Muscle layer of colon (tissue), 2 donors: ENCODE data around the gene CHAD.

Source experiments
- H3K27ac ChIP-seq: one replicate; pipeline ENCODE4 v1.7.0; 2013; ENCODE audit warnings: low read depth, mild to moderate bottlenecking, low read length, moderate library complexity
- H3K27me3 ChIP-seq, 2 donors: one replicate each; pipeline ENCODE4 v1.7.0; 2013; ENCODE audit warnings: low read length in 2 of 2, mild to moderate bottlenecking in 2 of 2; ENCODE audit not compliant: insufficient read depth in 2 of 2, control insufficient read depth in 1 of 2
- H3K36me3 ChIP-seq: one replicate; pipeline ENCODE4 v1.7.0; 2013; ENCODE audit warnings: mild to moderate bottlenecking, low read length; ENCODE audit not compliant: insufficient read depth
- H3K4me1 ChIP-seq: one replicate; pipeline ENCODE4 v1.7.0; 2013; ENCODE audit warnings: mild to moderate bottlenecking, low read length; ENCODE audit not compliant: insufficient read depth
- H3K4me3 ChIP-seq, 2 donors: one replicate each; pipeline ENCODE4 v1.7.0; 2013; ENCODE audit warnings: low read length in 2 of 2, low read depth in 1 of 2, mild to moderate bottlenecking in 1 of 2, moderate library complexity in 1 of 2
- H3K9ac ChIP-seq: one replicate; pipeline ENCODE4 v1.7.0; 2013; ENCODE audit warnings: low read length
- H3K9me3 ChIP-seq: one replicate; pipeline ENCODE4 v1.7.0; 2013; ENCODE audit warnings: mild to moderate bottlenecking, low read length
- donor health status: abdominal sarcoma.
- donor health status: Adenocarcinoma of cecum.

CHAD gene

DNA sequence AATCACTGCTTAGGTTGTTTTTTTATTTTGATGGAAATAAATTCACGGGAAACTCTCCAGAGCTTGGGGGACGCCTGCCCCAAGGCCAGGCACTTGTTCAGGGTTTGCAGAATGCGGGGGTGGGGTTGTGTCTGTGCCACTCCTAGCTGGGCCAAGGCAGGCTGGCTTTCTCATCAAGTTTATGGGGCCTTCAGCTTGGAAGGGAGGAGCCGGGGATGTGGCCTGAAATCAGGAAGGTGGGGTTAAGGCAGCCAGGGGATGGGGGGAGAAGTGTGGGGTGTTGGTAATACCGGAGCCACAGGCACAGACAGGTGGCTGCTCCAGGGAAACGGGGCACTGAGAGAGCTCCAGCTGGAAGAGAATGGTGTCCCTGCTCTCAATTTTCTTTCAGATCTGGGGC is 1.7 kb upstream of the CHAD start:
- no peak overlapping the region for H3K27ac ChIP-seq
- peaks cover 11 to 17% of the 10 kb centered on the region in 2 donors for H3K27me3 ChIP-seq
- no peak overlapping the region for H3K4me3 ChIP-seq
- H3K9me3 ChIP-seq, result no peaks in the 10 kb centered on the region
- H3K36me3 ChIP-seq, result no peaks in the 10 kb centered on the region
- H3K4me1 ChIP-seq, result peaks cover 9% of the 10 kb centered on the region
- no peak overlapping the region for H3K9ac ChIP-seq

DNA sequence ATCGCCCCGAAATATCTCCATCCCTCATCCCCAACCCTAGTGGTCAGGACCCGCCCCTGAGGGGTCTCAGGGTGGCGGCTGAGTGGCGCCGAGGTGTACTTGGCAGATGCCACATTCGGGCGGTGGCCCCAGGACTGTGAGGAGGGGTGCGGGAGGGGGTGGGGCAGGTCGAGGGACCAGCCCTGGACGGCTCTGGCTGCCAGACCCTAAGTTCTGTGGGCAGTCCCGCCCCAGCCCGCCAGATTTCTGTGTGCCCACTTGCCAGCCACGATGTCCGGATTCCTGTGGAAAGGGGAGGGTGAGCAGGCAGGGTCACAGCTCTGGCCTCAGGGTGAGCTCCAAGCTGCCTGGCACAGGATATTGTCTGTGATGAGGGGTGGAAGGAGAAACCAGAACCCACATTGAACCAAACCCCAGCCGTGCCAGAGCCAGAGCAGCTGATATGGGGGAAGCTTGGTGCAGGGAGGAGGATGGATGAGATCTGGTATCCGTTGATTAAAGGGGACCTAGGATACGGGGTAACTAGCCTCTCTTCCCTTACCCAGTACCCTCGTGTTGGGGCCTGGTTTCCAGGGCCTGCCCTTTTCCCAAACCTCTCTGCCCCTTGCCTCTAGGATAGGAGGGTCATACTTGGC is 1.1 kb upstream of the CHAD start:
- Histone ChIP-seq H3K36me3 (no peaks in the 10 kb centered on the region), H3K9ac (no peak overlapping the region), H3K9me3 (no peaks in the 10 kb centered on the region), H3K4me1 (peaks cover 9% of the 10 kb centered on the region), H3K27ac (no peak overlapping the region), H3K27me3 (peaks cover 11 to 17% of the 10 kb centered on the region in 2 donors), H3K4me3 (no peak overlapping the region)

GRCh38 chr17:50469208-50469605 is 527 bp upstream of the CHAD start:
- H3K36me3 ChIP-seq, result no peaks in the 10 kb centered on the region
- H3K9ac ChIP-seq, result no peak overlapping the region
- H3K4me1 ChIP-seq, result peaks cover 9% of the 10 kb centered on the region
- H3K27ac ChIP-seq, result no peak overlapping the region
- peaks cover 11 to 17% of the 10 kb centered on the region in 2 donors for H3K27me3 ChIP-seq
- H3K4me3 ChIP-seq, result no peak overlapping the region
- H3K9me3 ChIP-seq, result no peaks in the 10 kb centered on the region

DNA sequence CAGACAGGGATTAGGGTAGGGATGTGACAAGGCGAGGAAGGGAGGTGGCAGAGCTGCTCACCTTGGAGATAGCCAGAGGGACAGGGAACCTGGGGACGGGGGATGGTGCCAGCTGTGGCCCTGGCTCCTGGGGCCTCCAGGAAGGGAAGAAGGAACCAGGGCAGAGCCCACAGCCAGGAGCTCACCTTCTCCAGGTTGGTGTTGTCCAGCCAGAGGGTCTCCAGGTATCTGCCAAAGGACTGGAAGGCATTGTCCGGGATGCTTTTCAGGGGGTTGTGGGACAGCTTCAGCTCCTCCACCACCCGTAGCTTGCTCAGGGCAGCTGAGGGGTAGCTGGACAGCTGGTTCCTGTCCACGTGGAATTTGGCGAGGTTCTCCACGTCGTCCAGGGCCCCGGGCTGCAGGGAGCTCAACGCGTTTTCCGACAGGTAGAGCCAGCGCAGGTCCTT is 801 bp downstream of the CHAD start:
- Histone ChIP-seq H3K4me1 (peaks cover 9% of the 10 kb centered on the region), H3K9ac (no peak overlapping the region), H3K27me3 (peaks cover 11 to 17% of the 10 kb centered on the region in 2 donors), H3K36me3 (no peaks in the 10 kb centered on the region), H3K27ac (no peak overlapping the region), H3K4me3 (no peak overlapping the region), H3K9me3 (no peaks in the 10 kb centered on the region)

DNA sequence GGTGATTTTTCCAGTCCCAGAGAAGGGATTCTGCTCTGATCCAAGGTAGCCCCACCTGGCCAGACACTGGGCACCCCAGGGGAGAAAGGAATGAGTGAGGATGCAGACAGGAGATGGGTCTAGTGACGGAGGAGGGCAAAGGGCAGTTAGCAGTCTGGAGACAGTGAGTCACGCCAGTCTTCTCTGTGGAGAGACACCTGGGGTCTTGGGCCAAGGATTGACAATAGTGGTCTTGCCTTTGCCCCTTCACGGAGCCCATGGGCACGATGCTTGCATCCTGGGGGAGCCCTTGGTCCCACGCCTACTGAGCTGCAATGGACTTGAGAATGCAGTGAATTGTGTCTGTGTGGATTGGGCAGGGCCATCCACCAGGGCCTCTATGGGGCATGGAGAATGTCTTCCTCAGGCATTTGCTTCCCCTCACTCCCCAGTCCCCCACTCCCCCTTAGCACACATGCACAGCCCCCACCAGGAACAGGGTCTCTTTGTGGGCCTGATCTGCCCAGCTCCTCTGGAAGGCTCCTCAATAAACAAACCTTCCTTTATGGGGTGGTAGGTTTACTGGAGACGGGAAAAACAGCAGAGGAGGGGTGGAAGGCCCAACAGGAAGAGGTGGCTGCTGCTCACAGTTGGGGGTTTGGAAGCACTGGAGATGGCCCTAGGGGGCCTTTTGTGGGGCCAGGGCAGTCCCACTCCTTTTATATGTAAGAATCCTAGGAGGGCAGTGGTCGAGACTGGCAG is 1.4 kb downstream of the CHAD start:
- H3K27me3 ChIP-seq, result peaks cover 11 to 17% of the 10 kb centered on the region in 2 donors
- no peaks in the 10 kb centered on the region for H3K36me3 ChIP-seq
- H3K27ac ChIP-seq, result no peak overlapping the region
- H3K9ac ChIP-seq, result no peak overlapping the region
- peaks cover 9% of the 10 kb centered on the region for H3K4me1 ChIP-seq
- H3K4me3 ChIP-seq, result no peak overlapping the region
- no peaks in the 10 kb centered on the region for H3K9me3 ChIP-seq

DNA sequence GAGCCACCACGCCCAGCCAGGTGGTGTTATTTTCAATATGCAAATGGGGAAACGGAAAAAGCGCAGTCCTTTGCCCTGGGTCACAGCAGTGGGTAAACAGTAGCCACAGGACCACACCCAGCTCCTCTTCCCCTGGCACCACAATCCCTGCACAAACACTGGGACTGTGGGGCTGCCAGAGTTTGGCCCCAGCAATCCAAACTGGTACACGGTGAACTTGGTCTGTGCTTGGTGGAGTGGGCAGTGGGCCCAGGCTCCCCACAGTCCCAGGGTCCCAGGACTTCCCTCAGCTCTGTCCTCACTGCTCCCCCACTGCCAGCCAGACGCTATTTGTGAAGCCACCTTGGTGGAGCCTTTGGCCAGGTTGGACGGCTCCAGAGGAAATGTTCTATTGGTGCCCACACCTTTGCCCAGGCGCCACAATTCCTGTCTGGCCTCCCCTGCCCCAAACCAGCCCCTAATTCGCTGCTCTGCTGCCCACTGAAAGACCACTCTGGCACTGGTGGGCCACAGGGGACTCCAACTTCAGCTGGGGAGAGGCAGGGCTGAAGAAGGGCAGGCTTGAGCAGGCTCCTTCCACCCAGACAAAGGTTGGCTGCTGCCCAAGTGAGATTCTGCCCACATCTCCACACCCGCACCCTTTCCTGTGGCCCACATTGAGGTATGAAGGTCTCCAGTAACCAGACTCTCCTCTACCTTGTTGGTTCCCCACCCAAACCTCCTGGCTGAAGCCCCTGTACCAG is 2.1 kb downstream of the CHAD start:
- no peak overlapping the region for H3K27ac ChIP-seq
- no peak overlapping the region for H3K9ac ChIP-seq
- H3K4me1 ChIP-seq, result peaks cover 9% of the 10 kb centered on the region
- H3K9me3 ChIP-seq, result no peaks in the 10 kb centered on the region
- H3K4me3 ChIP-seq, result no peak overlapping the region
- H3K27me3 ChIP-seq, result peaks cover 11 to 17% of the 10 kb centered on the region in 2 donors
- no peaks in the 10 kb centered on the region for H3K36me3 ChIP-seq

DNA sequence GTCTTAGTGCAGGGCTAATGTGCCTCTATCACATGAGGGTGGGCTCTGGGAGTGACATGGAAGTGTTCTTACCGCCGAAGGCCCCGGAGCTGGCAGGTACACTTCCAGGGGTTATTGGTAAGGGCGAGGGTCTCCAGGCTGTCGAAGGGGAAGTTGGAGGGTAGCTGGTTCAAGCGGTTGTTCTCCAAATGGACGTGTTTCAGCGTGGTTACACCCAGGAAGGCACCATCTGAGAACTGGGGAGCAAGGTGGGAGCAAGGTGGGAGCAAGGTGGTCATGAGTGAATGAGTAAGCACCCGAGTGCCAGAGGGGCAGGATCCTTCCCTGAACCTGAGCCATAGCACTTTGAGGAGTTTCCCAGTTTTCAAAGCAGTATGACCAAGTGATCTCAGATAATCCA is 3.0 kb downstream of the CHAD start:
- Histone ChIP-seq H3K27me3 (peaks cover 11 to 17% of the 10 kb centered on the region in 2 donors), H3K36me3 (no peaks in the 10 kb centered on the region), H3K4me3 (no peak overlapping the region), H3K4me1 (peaks cover 9% of the 10 kb centered on the region), H3K27ac (no peak overlapping the region), H3K9me3 (no peaks in the 10 kb centered on the region), H3K9ac (no peak overlapping the region)

- H3K4me1 ChIP-seq, result peaks cover 9% of the 10 kb centered on the region
- no peak overlapping the region for H3K9ac ChIP-seq
- H3K4me3 ChIP-seq, result no peak overlapping the region
- no peaks in the 10 kb centered on the region for H3K9me3 ChIP-seq
- H3K27ac ChIP-seq, result no peak overlapping the region
- peaks cover 11 to 17% of the 10 kb centered on the region in 2 donors for H3K27me3 ChIP-seq
- no peaks in the 10 kb centered on the region for H3K36me3 ChIP-seq
These were observed 3.5 kb downstream of the CHAD start for GRCh38 chr17:50465171-50465570.

DNA sequence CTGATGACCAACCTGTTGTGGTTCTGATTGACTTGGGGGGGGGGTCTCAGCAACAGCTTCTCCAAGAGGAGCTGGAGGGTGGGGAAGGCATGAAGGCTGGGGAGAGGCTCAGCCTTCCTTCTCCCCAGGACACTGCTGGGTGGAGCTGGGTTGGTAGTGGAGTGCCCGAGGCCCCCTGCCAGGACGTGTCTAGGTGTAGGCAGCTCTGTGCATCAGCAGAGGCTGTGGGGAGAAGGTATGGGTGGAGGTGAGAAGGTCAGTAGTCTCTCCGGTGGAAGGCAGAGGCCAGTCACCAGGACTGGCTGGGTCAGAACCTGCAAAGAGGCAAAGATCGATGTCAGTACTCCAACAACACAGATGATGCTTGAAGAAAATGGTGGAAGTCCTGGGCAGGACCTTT is 3.9 kb downstream of the CHAD start:
- H3K9ac ChIP-seq, result no peak overlapping the region
- no peak overlapping the region for H3K4me3 ChIP-seq
- H3K27me3 ChIP-seq, result peaks cover 11 to 17% of the 10 kb centered on the region in 2 donors
- no peak overlapping the region for H3K27ac ChIP-seq
- H3K4me1 ChIP-seq, result peaks cover 9% of the 10 kb centered on the region
- no peaks in the 10 kb centered on the region for H3K9me3 ChIP-seq
- H3K36me3 ChIP-seq, result no peaks in the 10 kb centered on the region

DNA sequence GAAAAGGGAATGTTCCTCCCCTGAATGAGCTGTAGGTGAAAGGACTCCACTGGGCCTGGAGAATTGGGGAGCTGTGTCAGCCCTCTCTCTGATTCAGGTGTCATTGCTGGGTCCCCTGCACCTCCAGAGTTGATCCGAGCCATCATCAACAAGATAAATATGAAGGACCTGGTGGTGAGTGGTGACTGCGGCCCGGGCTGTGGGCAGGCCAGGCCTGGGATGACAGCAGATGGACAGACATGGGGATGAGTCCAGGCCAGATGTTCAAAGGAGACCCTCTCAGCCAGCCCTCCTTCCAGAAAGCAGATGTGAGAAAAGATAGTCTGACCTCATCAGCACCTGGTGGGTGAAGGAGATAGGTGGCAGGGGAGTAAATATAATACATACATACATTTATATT is 4.6 kb downstream of the CHAD start:
- H3K4me1 ChIP-seq, result peaks cover 4% of the 10 kb centered on the region
- no peak overlapping the region for H3K9ac ChIP-seq
- no peaks in the 10 kb centered on the region for H3K9me3 ChIP-seq
- peaks cover 11 to 17% of the 10 kb centered on the region in 2 donors for H3K27me3 ChIP-seq
- H3K4me3 ChIP-seq, result no peak overlapping the region
- no peaks in the 10 kb centered on the region for H3K36me3 ChIP-seq
- H3K27ac ChIP-seq, result no peak overlapping the region

DNA sequence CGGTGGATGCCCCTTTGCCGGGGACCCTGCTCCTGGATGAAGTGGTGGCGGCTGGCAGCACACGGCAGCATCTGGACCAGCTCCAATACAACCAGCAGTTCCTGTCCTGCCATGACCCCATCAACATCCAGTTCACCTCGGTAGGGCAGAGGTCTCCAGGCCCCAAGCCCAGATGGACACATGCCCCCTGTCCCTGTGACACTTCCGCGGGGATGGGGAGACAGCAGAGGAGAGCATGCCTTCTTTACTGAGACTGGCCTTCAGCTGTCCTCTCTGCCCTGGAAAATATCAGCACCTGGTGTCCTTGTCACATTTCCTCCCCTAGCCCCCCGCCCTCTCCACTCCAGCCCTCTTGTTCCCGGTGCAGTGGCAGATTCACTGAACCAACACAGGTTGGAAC is 6.2 kb downstream of the CHAD start:
- Histone ChIP-seq H3K27me3 (peaks cover 0 to 2% of the 10 kb centered on the region in 2 donors), H3K36me3 (no peaks in the 10 kb centered on the region), H3K4me1 (no peaks in the 10 kb centered on the region), H3K27ac (no peak overlapping the region), H3K4me3 (no peak overlapping the region), H3K9me3 (no peaks in the 10 kb centered on the region), H3K9ac (no peak overlapping the region)
